ENCODE data around the gene ZNF564.
"Not testable (repeated sequence)": the region's sequence is repeated elsewhere in the genome, so short reads cannot be mapped to it uniquely, and the experiment has no call there.

ZNF564 gene

DNA sequence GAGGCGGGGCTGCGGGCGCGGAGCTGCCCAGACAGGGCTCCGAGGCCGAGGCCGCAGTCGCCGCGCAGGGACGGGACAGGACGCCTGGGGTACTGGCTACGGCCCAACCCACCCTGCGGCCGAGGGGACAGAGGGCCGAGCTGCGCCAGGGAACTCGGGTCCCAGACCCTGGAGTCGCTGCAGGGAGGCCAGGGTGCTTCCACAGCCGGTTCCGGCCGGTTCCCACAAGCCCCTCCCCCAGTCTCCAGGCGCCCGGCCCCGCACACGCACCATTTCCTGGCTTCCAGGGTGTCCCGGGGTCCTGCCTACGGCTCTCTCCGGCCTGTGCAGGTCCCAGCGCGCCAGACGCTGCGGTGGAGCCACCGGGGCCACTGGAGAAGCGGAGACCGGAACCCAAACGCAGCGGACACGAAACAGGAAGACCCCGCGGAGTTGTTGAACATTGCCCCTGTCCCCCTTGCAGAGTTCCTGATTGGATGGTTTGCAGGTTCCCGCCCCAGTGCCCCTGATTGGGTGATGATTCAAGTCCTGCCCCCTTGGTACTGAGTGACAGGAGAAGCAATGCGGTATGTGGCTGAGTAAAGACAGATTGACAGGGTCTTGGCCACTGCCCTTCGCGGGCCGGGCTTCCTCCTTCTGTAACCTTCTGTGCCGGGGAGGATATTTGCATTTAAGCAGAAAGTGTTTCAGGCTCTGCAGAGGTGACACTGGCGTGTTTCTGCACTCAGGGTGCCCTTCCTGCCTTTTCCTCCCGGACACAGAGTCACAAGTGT is at the start of gene ZNF564:
Gene ZNF564, minus strand, starts transcription at position 423 of the 773 bp plus-strand sequence. Its CDS starts 150 bp downstream, at position 273.
- peak; percentile 65 to 85 (median 68) for DNase-seq (ENCODE audit: low read depth in 2 of 3, low spot score in 2 of 3)

DNA sequence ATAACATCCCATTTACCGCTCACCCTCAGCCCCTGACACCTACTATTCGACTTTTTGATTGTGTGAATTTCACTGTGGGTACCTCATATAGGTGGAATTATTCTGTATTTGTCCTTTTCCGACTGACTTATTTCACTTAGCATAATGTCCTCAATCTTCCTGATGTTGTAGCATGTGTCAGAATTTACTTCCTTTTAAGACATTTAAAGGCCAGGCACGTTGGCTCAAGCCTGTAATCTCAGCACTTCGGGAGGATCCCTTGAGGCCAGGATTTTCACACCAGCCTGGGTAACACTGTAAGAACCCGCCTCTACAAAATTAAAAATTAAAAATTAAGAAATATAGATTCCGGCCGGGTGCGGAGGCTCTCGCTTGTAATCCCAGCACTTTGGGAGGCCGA is 46.3 kb upstream of the ZNF564 start:
- DNase-seq (ENCODE audit: low read depth in 2 of 3, low spot score in 2 of 3) = no peak

DNA sequence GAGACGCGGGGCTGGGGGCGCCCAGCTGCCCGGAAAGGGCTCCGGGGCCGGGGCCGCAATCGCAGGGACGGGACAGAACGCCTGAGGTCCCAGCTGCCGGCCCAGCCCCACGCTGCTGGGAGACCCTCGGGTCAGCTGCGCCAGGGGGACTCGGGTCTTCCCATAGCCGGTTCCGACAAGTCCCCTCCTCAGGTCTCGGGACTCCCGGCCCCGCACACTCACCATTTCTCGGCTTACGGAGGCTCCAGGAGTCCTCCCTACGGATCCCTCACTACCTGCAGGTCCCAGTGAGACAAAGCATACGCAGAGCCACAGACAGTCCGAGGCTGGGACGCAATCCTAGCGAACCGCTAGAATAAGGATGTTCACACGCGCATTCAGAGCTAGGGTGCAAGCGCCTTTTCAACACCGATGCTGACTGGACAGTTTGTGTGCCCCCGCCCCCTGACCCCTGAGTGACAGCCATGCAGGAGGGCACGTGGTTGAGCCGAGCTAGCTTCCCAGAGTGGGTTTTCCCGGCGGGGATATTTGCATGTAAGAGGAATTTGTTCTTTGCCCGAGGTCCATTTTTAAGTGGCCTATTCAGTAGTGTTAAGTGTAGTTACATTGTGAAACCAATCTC is 45.8 kb upstream of the ZNF564 start:
- DNase-seq (ENCODE audit: low read depth in 2 of 3, low spot score in 2 of 3) = no peak

- no peak for DNase-seq (ENCODE audit: low read depth in 2 of 3, low spot score in 2 of 3)
Measured at GRCh38 chr19:12596485-12596884, 45.2 kb upstream of the ZNF564 start.

GRCh38 chr19:12581100-12581499 is 29.8 kb upstream of the ZNF564 start:
- no peak for DNase-seq (ENCODE audit: low read depth in 2 of 3, low spot score in 2 of 3)

GRCh38 chr19:12580180-12580694 is 29.0 kb upstream of the ZNF564 start:
- DNase-seq (ENCODE audit: low read depth in 2 of 3, low spot score in 2 of 3) = no peak

GRCh38 chr19:12578641-12579040 is 27.4 kb upstream of the ZNF564 start:
- no peak for DNase-seq (ENCODE audit: low read depth in 2 of 3, low spot score in 2 of 3)

GRCh38 chr19:12574036-12574435 is 22.8 kb upstream of the ZNF564 start:
- no peak for DNase-seq (ENCODE audit: low read depth in 2 of 3, low spot score in 2 of 3)

DNA sequence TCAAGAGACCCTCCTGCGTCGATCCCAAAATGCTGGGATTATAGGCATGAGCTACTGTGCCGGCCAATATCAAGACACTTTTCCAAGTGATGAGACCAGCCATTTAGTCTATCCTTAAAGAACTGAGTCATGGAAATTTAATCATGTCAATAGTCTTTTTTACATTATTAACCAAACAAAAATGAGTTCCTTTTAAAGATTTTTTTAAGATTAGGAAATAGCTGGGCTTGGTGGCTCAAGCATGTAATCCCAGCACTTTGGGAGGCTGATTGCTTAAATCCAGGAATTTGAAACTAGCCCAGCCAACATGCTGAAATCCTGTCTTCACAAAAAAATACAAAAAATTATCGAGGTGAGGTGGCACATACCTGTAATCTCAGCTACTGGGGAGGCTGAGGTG is 16.7 kb upstream of the ZNF564 start:
- no peak for DNase-seq (ENCODE audit: low read depth in 2 of 3, low spot score in 2 of 3)

GRCh38 chr19:12566380-12566779 is 15.1 kb upstream of the ZNF564 start:
- not testable (repeated sequence) for DNase-seq (ENCODE audit: low read depth in 2 of 3, low spot score in 2 of 3)

DNA sequence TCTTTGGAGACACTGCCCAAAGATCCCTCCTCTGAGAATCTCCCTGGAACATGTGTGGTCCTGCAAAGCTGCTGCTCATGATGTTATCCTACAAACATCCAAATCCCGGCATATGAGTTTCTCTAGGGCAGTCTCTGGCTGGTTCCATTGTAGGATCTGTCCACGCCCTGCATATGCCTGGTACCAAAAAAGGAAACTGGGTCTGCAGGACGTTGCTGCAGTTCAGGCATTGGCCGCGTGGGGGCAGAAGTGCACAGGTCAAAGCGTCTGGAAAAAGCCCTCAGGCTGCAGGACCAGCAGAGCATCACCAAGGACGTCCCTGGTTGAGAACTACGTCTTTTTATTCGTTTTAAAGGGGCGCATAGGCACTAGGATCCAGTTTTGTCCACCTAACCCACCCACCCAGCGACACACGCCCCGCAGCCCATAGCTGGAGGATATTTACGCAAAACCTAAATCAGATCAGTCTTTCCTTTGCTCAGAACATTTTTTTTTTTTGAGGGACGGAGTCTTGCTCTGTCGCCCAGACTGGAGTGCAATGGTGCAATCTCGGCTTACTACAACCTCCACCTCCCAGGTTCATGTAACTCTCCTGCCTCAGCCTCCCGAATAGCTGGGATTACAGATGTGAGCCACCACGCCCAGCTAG is 12.9 kb upstream of the ZNF564 start:
- peak; percentile 73 to 98 (median 98) for DNase-seq (ENCODE audit: low read depth in 2 of 3, low spot score in 2 of 3)

DNA sequence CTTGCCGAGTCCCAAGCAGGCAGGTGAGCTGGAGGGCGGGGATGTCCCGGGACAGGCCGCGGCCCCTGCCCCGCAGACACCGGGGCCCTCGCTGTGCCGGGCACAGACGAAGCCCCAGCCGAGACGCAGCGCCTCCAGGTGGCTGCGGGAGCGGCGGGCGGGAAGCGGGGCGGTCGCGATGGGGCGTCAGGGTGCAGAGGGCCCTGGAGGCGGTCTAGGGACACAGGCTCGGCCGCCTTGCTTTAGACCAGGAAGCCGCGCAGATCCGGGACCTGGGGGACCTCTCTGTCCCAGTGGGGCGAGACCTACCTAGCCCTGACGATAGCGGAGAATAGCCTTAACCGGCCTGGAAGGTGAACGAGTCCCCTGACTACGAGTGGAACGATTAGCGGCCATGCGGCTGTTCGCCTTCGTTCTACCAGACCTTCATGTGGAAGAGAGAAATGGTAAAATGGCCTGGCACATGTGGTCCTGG is 4.2 kb upstream of the ZNF564 start:
- DNase-seq (ENCODE audit: low read depth in 2 of 3, low spot score in 2 of 3) = no peak

- no peak for DNase-seq (ENCODE audit: low read depth in 2 of 3, low spot score in 2 of 3)
Measured at GRCh38 chr19:12546903-12547302, 4.4 kb downstream of the ZNF564 start.

- no peak for DNase-seq (ENCODE audit: low read depth in 2 of 3, low spot score in 2 of 3)
Measured at GRCh38 chr19:12546068-12546467, 5.2 kb downstream of the ZNF564 start.

GRCh38 chr19:12545267-12545666 is 6.0 kb downstream of the ZNF564 start:
- no peak for DNase-seq (ENCODE audit: low read depth in 2 of 3, low spot score in 2 of 3)

DNA sequence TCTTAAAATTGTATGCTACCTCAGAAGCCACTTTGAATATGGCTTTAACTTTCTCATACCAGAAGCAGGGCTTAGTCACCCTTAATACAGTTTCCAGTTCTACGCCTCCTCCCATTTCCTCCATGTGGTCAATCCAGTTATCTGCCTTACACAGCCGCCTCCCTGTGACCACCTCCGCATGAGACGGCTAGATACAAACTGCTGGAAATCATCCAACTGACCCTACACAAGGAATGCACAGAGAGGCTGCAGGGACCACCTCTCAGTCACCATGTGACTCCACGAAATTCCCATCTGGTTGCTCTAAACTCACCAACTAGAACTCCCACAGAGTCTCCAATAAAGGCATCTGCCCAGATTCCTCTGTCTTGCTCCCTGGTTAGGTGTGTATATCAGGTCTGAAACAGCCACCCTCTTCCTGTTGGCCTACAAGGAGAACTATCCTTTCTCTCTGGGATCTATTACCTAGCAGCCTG is 6.8 kb downstream of the ZNF564 start:
- DNase-seq (ENCODE audit: low read depth in 2 of 3, low spot score in 2 of 3) = no peak

GRCh38 chr19:12543855-12544254 is 7.4 kb downstream of the ZNF564 start:
- DNase-seq (ENCODE audit: low read depth in 2 of 3, low spot score in 2 of 3) = no peak

DNA sequence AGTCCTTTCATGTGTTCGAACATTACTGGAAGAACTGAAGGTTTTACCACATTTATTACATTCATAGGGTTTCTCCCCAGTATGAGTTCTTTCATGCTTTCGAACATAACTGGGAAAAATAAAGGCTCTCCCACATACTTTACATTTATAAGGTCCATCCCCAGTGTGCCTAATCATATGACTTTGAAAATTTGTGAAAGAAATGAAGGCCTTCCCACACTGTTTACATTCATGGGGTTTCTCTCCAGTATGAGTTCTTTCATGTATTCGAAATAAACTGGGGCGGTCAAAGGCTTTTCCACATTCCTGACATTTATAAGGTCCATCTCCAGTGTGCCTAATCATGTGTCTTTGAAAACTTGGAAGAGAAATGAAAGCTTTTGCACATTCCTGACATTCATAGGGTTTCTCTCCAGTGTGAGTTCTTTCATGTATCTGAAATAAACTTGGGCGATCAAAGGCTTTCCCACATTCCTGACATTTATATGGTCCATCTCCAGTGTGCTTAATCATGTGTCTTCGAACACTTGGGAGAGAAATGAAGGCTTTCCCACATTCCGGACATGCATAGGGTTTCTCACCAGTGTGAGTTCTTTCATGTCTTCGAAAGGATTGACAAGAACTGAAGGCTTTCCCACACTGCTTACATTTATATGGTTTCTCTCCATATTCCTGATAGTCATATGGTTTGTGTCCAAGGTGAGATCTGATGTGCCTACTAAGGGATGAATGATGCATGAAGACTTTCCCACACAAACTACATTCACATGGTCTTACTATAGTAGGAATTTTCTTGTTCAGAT is 24.0 kb downstream of the ZNF564 start:
- no peak for DNase-seq (ENCODE audit: low read depth in 2 of 3, low spot score in 2 of 3)

GRCh38 chr19:12526542-12526941 is 24.7 kb downstream of the ZNF564 start:
- DNase-seq (ENCODE audit: low read depth in 2 of 3, low spot score in 2 of 3) = no peak

- no peak for DNase-seq (ENCODE audit: low read depth in 2 of 3, low spot score in 2 of 3)
Measured at GRCh38 chr19:12521996-12522395, 29.3 kb downstream of the ZNF564 start.

- DNase-seq (ENCODE audit: low read depth in 2 of 3, low spot score in 2 of 3) = no peak
Measured at GRCh38 chr19:12513531-12514061, 37.7 kb downstream of the ZNF564 start.

All from activated CD8-positive, alpha-beta memory T cell treated with anti-CD3 and anti-CD28 coated beads for 48 hours (primary cell).